Measurements from ENCODE around the gene CFAP52.

- TF ChIP-seq CTCF (IDR thresholded peaks at IDR 0.05; ENCODE audit: insufficient read depth, low read length) (no peak), POLR2AphosphoS5 (IDR thresholded peaks at IDR 0.05; ENCODE audit: low read depth) (no peak), SPI1 (IDR thresholded peaks at IDR 0.05; ENCODE audit: borderline replicate concordance, low read depth) (no peak), REST (IDR thresholded peaks at IDR 0.05; ENCODE audit: insufficient replicate concordance, low read depth) (no peak), GABPA (IDR thresholded peaks at IDR 0.05; ENCODE audit: low read depth) (no peak)
Observed at GRCh38 chr17:9611557-9611956, 35.1 kb downstream of the CFAP52 start.

Data from HL-60 (cell line).